ENCODE measurements around the gene HDGF.

The HDGF gene

GRCh38 chr1:156727492-156727891 lies 24.0 kb downstream of the HDGF start:
- no peak for DNase-seq

GRCh38 chr1:156726549-156727226 lies 24.8 kb downstream of the HDGF start:
- peak in 7 of 56 donors; percentile 11 to 51 (median 21) for DNase-seq

GRCh38 chr1:156725683-156726280 lies 25.7 kb downstream of the HDGF start:
- DNase-seq = peak in 52 of 56 donors; percentile 22 to 91 (median 72)

- DNase-seq = no peak
Observed at GRCh38 chr1:156721535-156721934, 29.9 kb downstream of the HDGF start.

- DNase-seq = no peak
Observed at GRCh38 chr1:156721131-156721530, 30.3 kb downstream of the HDGF start.

- DNase-seq = no peak
Observed at GRCh38 chr1:156717351-156717750, 34.1 kb downstream of the HDGF start.

- no peak for DNase-seq
Observed at GRCh38 chr1:156714830-156715229, 36.6 kb downstream of the HDGF start.

GRCh38 chr1:156712626-156713025 lies 38.8 kb downstream of the HDGF start:
- no peak for DNase-seq

GRCh38 chr1:156711011-156711817 lies 40.3 kb downstream of the HDGF start:
- no peak for DNase-seq

- DNase-seq = peak in 25 of 56 donors; percentile 5 to 61 (median 28)
Observed at GRCh38 chr1:156709757-156710489, 41.6 kb downstream of the HDGF start.

GRCh38 chr1:156709031-156709430 lies 42.4 kb downstream of the HDGF start:
- no peak for DNase-seq

- no peak for DNase-seq
Observed at GRCh38 chr1:156708218-156708661, 43.2 kb downstream of the HDGF start.

GRCh38 chr1:156707417-156708217 lies 43.9 kb downstream of the HDGF start:
- DNase-seq = no peak

- DNase-seq = peak in 22 of 56 donors; percentile 7 to 80 (median 24)
Observed at GRCh38 chr1:156706657-156707416, 44.6 kb downstream of the HDGF start.

GRCh38 chr1:156705918-156706656 lies 45.4 kb downstream of the HDGF start:
- peak in 39 of 56 donors; percentile 10 to 82 (median 36) for DNase-seq

GRCh38 chr1:156705321-156705917 lies 46.1 kb downstream of the HDGF start, which contains the start of gene CRABP2:
CRABP2 (minus strand) TSS chr1:156705583; CDS start chr1:156705446, 137 bp downstream.
- peak in 10 of 56 donors; percentile 21 to 67 (median 39) for DNase-seq

- peak in 10 of 56 donors; percentile 4 to 49 (median 14) for DNase-seq
Observed at GRCh38 chr1:156704930-156705320, 46.5 kb downstream of the HDGF start.

GRCh38 chr1:156704166-156704711 lies 47.2 kb downstream of the HDGF start:
- DNase-seq = no peak
